Measurements from ENCODE around the gene OSBPL6.

DNA sequence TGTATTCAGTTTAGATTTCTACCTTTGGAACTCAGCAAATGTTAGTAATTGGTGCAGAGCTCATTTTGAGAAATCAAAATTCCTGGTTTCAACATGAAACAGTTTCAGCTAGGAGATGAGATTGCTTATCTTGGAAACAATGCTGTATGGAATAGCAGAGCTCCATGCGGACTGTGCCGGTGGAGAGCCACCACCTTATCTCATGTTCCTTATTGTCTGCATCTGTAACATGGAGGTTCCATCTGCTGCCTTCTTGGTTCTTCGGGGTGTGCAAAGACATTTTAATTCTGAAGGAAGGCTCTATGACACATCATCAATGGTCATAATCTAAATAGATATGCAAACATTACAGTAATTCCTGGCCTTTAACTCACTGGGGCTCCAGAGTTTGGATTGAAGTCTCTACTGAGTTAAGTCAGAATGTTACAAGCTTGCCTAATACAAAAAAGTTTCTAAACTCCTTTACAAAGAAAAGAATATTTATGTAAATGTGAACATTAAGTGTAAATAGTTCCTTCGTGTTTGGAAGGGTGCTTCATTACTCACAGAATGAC, 191.4 kb downstream of the OSBPL6 start:
- TF ChIP-seq, protein P1, sequence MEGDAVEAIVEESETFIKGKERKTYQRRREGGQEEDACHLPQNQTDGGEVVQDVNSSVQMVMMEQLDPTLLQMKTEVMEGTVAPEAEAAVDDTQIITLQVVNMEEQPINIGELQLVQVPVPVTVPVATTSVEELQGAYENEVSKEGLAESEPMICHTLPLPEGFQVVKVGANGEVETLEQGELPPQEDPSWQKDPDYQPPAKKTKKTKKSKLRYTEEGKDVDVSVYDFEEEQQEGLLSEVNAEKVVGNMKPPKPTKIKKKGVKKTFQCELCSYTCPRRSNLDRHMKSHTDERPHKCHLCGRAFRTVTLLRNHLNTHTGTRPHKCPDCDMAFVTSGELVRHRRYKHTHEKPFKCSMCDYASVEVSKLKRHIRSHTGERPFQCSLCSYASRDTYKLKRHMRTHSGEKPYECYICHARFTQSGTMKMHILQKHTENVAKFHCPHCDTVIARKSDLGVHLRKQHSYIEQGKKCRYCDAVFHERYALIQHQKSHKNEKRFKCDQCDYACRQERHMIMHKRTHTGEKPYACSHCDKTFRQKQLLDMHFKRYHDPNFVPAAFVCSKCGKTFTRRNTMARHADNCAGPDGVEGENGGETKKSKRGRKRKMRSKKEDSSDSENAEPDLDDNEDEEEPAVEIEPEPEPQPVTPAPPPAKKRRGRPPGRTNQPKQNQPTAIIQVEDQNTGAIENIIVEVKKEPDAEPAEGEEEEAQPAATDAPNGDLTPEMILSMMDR (IDR thresholded peaks at IDR 0.05) = no peak
- no peak for TF ChIP-seq POLR2A (IDR thresholded peaks at IDR 0.05)

All from uterus (tissue), 2 donors.